CD4-positive, alpha-beta T cell treated with Interferon alpha-2 for 1 hour (primary cell): ENCODE data around the gene ZNF823.

Source experiments
- DNase-seq, 2 donors: peaks; one replicate each; pipeline ENCODE4 v3.0.0-alpha.2; 2020 to 2022

The ZNF823 gene

DNA sequence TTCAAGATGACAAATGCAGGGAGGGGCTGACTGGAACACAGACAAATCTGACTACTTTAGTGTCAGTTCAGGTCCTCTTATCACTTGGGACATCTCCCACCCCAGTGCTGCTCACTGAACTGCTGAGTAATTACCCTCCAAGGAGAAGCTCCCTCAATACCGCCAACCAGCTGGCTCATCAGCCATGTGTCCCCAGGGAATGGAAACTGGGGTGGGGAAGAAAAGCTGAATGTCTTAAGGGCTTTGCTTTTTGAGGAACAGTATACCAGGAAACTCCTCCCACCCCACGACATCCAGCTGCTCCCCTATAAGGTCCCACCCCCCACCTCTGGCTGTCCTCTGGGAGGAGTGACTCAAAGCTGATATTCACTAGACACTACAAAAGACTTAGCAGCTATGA lies 2.0 kb downstream of the ZNF823 start:
- DNase-seq = peak in 1 of 2 donors; percentile 3

DNA sequence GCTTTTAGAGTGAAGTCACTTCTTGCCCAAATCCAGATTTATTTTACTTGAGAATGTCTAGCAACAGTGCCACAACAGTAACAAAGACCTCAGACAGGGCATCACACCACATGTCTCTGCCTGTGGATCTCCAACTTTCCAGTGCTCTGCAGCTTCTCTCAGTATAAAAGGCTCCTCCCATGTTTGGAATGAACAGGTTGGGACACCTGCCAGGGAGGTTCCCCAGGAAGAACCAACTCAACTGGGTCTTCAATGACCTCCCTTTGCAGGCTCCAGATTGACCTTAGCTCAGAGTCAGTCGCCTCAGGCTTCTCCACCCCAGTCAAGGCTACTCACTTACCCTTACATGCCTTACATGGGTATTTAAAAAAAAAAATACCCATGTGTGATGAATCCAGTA lies 3.4 kb downstream of the ZNF823 start:
- DNase-seq = no peak

DNA sequence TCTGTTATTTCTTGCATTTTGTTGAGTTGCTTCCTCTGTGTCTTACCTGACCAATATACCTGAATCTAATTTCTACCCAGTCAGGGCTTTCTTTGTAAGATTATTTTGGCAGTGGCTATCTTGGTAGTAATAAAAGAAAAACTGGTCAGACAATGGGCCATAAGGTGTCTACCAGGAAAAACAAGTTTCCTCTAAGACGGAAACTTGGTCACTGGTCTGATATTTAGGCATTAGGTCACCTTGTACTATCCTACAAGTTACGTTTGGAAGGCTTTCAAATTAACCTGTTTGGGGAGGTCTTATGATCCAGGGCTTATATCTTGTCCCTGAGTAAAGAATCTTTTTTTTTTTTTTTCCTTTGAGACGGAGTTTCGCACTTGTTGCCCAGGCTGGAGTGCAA lies 9.2 kb downstream of the ZNF823 start:
- no peak for DNase-seq

DNA sequence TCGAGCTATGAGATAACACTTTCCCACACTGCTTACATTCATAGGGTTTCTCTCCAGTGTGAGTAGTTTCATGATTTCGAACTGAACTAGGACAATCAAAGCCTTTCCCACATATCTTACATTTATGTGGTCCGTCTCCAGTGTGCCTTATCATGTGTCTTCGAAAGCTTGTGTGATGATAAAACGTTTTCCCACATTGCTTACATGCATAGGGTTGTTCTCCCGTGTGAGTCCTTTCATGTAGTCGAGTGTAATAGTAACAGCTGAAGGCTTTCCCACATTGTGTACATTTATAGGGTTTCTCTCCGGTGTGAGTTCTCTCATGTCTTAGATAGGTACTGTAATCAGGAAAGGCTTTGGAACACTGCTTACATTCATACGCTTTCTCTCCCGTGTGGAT lies 16.3 kb downstream of the ZNF823 start:
- no peak for DNase-seq

DNA sequence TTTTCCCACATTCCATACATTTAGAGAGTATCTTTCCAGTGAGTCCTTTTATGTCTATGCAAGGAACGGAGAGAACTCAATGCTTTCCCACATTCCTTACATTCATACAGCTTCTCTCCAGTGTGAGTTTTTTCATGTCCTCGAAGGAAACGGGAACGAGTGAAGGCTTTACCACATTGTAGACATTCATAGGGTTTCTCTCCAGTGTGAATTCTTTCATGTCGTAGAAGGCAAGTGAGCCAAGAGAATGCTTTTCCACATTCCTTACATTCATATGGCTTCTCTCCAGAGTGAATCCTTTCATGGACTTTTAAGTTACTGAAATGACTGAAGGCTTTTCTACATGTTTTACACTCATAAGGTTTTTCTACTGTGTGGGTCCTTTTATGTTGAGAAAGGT lies 17.1 kb downstream of the ZNF823 start:
- no peak for DNase-seq

DNA sequence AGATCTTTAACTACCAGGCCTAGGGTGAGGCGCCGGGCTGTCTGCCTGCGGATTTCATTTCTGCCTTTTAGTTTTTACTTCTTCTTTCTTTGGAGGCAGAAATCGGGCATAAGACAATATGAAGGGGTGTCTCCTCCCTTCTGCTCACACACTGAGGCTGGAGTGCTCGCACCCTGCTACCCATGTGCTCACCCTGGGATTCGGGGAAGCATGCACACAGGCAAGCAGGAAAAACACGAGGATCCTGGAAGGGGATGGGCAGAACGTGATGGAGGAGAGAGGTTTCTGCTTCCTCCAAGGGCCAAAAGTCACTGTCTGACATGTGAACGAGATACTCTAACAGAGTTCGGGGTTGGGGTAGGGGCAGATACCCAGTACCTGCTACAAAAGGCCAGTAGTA lies 28.4 kb downstream of the ZNF823 start:
- no peak for DNase-seq

DNA sequence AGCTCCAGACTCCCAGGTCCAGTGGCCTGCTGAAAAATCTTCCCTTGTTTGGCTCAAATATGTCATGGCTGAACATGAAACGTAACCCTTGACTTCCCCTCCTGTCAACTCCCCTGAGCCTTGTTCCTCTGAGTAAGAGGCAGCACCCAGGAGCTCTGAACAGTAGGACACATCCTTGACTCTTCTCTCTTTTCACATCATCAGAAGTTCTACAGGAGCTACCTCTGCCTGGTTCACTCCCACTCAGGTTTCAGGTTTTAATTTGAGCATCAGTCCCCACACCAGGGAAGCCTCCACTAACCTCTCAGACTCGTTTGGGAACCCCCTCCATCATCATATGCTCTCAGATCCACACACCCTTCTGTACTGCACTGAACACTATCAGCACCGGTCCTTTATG lies 30.3 kb downstream of the ZNF823 start:
- DNase-seq = no peak

DNA sequence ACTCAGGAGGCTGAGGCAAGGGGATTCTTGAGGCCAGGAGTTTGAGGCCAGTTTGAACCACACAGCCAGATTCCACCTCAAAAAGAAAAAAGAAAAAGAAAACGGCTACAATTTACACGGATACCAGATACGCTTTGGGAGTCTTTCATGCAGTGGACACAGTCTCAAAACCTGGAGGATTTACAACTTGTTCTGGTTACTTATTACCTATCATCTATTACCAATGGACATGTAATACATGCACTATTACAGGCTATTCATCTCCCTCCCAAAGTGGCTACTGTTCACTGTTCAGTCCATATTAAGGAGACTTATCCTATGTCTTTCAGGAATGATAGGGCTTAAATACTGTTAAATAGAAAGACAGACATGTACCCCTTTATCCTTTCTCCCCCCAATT lies 33.3 kb downstream of the ZNF823 start:
- no peak for DNase-seq

DNA sequence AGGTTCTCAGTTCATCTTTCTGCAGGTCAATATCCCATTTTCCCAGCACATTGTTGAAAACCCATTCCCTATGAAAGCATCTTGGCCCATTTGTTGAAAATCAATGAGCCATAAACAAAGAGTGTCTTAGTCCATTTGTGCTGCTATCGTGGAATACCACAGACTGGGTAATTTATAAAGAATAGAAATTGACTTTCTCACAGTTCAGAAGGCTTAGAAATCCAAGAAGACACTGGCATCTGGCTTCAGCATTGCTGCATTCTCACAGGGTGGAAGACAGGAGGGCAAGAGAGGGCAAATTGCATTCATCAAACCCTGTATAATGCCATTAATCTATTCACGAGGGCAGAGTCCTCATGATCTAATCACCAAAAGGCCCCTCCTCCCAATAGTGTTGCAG lies 34.1 kb downstream of the ZNF823 start:
- no peak for DNase-seq

DNA sequence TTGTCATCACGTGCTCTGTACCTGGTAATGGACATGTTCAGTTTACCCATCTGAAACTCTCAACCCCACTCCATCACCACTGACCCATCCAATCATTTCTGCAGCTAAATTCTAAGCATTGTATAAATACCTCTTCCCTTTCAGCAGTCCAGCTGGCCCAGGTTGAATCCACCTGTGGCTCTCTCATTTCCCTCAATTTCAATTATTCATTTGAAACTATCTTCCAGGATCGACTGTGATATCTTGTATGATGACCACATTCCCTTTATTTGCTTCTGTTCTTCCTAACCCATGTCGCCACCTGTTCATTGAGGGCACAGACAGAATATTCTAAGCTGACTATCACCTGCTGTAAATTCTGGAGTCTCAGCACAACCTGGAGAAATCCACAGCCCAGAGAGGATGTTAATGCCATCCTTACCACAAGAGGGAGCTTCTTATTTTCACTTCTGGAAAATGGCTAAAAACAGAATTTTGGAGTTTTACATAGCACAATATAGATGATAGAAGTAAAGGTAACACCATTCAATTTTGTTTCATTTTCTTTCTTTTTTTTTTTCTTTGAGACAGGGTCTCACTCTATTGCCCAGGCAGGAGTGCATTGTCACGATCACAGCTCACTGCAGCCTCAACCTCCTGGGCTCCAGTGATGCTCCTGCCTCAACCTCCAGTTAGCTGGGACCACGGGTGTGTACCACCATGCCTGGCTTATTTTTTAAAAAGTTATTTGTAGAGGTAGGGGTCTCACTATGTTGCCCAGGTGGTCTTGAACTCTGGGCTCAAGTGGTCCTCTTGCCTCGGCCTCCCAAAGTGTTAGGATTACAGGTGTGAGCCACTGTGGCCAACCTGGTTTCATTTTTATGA lies 38.6 kb downstream of the ZNF823 start:
- peak in 1 of 2 donors; percentile 39 for DNase-seq

DNA sequence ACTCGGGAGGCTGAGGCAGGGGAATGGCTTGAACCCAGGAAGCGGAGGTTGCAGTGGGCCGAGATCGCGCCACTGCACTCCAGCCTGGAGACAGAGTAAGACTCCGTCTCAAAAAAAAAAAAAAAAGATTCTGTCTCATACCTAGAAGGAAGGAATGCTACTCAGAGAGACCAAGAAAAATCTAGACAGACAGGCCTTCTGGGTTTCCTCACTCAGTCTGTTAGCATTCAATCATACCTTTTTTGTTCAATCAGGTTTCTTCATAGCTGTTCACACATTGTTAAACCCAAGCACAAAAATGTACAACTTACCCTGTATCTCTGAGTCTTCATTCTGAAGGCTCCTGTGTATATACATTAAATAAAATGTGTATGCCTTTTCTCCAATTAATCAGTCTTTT lies 40.5 kb downstream of the ZNF823 start:
- DNase-seq = no peak

DNA sequence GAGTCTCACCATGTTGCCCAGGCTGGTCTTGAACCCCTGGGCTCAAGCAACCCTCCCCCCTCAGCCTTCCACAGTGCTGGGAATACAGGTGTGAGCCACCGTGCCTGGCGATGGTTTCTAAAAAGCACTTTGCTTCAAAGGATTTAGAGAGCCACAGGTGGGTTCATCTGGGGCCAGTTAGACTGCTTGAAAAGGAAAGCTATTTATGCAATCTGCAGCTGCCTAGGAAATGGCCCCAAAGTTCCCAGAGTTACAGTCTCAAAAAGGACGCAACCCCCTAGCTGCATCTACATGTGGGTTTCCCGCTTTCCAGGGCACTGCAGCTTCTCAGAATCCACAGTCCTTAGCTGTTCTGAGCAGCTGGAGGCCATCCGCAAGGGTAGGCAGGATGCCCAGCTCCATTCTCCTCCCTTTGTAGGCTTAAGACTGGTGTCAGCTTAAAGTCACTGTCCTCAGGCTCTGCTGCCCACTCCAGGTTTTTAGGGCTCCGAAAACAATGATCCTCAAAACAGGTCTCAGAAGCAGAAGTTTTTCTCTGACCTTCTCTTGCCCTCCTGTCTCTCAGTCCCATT lies 41.4 kb downstream of the ZNF823 start:
- DNase-seq = no peak

DNA sequence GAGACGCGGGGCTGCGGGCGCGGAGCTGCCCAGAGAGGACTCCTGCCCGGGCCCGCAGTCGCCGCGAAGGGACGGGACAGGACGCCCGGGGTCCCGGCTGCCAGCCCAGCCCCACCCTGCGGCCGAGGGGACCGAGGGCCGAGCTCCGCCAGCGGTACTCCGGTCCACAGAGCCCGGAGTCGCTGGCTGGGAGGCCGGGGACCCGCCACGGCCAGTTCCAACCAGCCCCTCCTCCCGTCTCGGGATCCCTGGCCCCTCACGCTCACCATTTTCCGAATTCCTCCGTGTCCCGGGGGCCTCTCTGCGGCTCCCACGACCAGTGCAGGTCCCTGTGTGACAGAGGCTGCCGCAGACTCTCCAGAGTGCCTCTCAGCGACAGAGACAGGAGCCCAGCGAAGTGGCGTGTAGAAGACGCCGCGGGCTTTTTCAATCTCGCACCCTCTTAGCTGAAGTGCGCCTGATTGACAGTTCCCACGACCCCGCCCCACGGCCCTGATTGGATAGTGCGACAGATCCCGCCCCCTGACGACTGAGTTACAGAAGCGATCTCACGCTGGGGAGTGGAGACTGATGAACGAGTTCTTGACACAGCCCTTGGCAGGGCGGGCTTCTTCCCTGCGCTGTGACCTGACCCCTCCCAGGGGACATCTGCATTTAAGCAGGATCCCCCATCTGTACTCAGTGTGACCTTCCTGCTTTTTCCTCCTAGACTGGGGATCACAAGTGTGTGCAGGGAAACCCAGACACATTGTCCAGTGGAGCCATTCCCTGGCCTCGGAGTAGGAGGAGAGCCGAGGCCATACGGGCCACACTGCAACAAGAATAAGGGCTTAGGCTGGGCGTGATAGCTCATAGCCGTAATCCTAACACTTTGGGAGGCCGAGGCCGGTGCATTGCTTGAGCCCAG lies 44.0 kb downstream of the ZNF823 start:
- DNase-seq = peak; percentile 82 to 86

DNA sequence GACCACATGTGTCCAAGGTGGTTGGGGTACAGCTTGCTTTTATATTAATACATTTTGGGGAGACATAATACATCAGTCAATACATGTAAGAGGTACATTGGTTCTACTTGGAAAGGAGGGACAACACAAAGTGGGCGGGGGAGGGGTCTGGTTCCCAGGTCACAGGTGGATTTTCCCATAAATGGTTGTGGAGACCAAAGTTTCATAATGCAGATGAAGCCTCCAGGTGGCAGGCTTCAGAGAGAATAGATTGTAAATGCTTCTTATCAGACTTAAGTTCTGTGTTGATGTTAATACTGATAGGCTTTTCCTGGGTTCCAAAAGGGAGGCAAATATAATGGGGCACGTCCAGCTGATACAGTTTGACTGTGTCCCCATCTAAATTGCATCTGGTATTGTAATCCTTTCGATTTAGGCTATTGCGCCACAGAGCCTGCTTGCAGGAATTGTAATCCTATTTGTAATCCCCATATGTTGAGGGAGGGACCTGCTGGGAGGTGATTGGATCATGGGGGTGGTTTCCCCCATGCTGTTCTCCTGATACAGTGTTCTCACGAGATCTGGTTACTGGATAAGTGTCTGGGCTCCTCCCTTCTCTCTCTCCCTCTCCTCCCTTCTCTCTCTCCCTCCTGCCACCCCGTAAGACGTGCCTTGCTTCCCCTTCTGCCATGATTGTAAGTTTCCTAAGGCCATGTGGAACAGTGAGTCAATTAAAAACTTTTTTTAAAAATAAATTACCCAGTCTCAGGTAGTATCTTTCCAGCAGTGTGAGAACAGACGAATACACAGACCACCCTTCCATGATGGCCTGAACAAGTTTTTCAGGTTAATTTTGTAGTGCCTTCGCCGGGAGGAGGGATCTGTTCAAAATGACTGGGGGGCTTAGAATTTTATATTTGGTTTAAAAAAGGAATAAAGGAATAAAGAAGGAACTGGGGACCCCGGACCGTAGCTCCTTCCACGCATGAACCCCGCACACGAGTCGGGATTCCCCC lies 44.9 kb downstream of the ZNF823 start:
- DNase-seq = no peak

DNA sequence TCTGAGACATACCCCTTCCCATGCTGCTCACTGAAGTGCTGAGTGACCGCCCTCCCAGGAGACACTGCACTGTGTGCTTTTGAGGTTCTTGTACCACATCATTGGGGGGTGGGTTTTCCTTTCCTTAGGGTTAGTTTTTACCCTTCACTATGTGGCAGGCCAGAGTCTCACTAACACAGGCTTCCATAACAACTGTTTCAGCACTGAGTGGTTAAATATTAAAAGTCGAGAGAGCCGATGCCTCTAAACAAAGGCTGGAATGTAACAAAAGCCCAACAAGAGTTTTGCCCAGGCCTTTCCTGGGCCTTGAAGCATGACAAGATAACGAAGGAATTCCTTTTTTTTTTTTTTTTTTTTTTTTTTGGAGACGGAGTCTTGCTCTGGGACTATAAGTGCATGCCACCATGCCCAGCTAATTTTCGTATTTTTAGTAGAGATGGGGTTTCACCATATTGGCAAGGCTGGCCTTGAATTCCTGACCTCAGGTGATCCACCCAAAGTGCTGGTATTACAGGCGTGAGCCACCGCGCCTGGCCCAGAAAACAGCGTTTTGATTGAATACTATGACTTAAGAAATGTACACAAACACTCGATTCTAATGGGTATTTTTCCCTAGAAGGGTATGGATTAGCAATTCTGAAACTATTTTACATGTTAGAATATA lies 46.5 kb downstream of the ZNF823 start:
- no peak for DNase-seq

DNA sequence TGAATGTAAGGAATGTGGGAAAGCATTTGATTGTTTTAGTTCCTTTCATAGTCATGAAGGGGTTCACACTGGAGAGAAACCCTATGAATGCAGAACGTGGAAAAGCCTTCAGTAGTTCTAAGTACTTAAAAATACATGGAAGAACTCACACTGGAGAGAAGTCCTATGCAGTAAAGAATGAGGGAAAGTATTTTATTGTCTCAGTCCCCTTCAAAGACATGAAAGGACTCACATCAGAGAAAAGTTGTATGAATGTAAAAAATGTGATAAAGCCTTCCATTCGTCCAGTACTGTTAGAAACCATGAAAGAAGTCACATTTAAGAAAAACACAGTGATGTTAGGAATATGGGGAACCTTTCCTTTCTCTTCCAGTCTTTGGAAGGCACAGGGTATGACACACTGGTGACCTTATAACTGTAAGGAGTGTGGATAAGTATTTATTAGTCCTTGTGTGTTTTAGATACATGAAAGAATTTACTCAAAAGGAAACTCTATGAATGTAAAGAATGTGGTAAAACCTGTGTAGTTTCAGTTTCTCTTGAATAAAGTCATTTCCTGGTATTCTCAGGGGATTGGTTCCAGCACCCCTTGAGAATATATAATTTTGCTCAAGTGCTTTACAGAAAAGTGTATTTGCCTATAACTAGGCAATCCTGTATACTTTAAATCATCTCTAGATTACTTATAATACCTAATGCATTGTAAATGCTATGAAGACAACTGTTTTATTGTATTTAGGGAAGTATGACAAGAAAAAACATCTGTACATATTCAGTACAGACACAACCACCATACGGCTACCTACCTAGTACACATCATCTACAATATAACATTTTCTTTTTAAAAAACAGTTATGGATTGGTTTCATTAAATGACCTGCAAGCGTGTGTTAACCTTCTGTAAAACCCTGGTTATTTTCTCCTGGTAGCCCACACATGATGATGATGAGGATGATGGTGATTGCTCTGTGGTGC lies 52.8 kb downstream of the ZNF823 start:
- no peak for DNase-seq

DNA sequence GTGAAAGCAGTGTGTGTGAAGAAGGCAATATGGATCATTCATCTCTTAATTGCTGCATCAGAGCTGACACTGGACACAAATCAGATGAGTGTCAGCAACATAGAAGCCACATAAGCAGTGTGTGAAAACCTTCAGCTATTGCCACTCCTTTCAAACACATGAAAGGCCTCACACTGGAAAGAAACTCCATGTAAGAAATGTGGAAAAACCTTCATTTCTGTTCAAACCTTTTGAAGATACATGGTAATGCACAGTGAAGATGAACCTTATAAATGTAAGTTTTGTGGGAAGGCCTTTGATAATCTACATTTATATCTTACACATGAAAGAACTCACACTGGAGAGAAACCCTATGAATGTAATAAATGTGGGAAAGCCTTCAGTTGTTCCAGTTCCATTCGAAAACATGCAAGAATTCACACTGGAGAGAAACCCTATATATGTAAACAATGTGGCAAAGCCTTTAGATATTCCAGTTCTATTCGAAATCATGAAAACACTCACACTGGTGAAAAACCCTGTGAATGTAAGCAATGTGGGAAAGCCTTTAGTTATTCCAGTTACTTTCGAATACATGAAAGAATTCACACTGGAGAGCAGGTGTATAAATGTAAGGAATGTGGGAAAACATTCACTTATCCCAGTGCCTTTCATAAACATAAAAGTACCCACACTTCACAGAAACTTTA lies 53.6 kb downstream of the ZNF823 start:
- DNase-seq = no peak

DNA sequence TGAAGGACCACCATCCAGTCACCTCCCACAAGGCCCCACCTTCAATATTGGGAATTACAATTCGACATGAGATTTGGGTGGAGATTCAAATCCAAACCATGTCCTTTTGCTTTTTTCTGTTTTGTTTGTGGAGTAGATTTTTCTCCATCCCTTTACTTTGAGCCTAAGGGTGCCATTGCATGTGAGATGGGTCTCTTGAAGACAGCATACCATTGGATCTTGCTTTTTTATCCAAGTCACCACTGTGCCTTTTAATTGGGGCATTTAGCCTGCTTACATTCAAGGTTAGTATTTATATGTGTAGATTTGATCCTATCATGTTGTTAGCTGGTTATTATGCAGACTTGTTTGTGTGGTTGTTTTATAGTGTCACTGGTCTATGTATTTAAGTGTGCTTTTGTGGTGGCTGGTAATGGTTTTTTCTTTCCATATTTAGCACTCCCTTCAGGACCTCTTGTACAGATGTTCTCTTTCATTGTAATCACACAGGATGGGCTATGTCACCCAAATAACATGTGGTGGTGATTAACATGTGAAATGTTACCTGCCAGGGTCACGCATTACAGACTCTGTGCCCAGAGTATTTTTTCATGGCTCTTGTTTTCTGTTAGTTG lies 58.0 kb downstream of the ZNF823 start:
- no peak for DNase-seq

DNA sequence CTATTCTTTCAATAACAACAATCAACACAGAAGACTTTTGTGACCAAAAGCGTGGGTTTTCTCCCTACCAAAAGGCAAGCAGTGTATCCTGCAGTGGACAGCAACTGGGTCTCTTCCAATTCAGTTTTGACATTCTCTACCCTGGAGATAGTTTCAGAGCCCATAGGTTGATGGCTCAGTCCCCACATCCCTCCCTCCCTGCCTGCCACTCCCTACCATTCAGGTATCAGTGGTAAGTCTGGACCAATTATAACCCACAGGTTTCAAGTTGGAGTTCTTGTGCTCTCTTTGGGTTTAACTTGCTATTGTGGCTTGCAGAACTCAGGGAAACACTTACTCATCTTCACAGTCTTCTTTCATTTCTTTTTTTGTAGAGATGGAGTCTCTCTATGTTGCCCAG lies 60.2 kb downstream of the ZNF823 start:
- no peak for DNase-seq
